NK-92 (cell line): ENCODE measurements around the gene SNX15.

ENCODE experiments used
- DNase-seq: peaks from one replicate; lab custom pipeline; 2025; ENCODE audit not compliant: unreplicated experiment; lab: John Stamatoyannopoulos, UW

The SNX15 gene

DNA sequence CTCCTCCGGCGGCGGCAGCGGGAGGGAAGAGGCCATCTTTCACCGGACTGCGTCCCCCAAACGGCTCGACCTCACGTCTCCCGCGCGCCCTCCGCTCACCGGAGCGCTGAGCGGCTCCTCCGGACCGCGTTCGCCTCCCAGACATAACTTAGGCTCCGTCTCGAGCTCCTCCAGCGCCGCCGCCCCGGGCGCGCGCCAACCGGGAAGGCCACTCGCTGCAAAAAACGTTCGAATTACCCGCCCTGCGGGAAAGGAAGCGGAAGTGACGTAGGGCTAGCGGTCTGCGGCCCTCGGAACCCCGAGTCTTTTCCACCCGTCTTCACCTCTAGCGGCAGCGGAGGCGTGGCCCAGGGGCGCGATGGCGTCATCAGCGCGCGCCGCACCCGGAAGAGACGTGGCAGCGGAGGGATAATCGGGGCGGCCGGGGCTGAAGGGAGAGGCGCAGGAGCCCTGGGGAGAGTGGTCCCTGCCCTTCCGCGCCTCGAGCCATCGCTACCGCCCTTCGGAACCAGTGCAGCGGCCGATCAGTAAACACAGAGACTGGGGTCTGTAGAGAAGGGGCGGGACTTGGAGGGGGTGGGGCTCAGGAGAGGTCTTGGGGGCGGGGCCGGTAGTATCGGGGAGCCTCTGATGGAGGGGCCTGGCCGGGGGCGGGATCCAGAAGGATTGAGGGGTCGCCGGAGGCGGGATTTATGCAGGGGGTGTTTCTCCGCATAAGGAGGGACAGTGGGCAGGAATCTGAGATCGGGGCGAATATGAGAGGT, 56.8 kb downstream of the SNX15 start, which contains the start of the genes CDCA5 and ZFPL1:
Gene CDCA5 (minus strand): TSS at position 207 of the 764 bp plus-strand sequence. CDS start 62 bp downstream, at position 145.
Gene ZFPL1 (plus strand): TSS at position 389 of the 764 bp plus-strand sequence. CDS start 477 bp downstream, outside the sequence.
- DNase-seq: peak; percentile 73

DNA sequence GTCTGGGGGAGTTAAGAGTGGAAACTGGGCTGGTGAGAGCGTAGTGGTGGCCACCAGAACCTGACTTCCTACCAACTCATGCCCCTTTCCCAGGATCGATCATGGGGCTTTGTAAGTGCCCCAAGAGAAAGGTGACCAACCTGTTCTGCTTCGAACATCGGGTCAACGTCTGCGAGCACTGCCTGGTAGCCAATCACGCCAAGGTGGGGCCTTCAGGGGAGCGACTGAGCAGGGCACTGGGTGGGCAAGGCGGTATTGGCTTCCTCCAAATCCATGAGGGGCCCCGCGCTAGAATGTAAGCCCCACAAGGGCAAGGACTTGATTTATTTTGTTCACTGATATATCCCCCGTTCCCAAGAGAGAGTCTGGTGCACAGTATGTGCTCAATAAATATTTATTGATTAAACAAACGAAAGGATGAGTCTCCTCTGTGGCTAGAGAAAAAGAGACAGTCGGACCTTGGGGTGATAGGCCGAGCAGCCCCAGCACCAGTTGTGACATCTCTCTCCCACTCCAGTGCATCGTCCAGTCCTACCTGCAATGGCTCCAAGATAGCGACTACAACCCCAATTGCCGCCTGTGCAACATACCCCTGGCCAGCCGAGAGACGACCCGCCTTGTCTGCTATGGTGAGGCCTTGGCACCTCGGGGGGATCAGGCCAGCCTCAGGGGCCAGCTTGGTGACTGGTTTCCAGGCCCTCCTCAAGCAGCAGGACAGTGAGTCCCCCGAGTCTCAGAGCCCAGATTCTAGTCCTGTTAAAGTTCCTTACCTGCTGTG, 57.5 kb downstream of the SNX15 start:
- DNase-seq: no peak

DNA sequence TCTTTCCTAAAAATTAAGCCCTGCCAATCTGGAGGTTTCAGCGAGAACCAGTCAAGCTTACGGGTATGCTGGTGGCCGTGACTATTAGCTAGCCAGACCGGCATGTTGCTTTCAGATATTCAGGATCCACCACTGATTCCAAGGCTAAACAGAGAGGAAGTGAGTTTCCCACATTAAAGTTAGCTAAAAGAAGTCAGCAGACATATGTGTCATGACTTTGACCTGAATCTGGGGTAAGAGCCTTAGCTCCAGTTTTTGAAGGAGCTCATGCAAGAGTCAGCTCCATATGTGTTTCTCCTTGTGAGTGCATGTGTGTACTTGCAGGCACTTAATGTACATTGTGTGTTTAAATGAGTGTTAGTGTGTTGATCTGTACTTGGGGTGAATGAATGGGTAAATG, 58.2 kb downstream of the SNX15 start:
- DNase-seq: no peak

DNA sequence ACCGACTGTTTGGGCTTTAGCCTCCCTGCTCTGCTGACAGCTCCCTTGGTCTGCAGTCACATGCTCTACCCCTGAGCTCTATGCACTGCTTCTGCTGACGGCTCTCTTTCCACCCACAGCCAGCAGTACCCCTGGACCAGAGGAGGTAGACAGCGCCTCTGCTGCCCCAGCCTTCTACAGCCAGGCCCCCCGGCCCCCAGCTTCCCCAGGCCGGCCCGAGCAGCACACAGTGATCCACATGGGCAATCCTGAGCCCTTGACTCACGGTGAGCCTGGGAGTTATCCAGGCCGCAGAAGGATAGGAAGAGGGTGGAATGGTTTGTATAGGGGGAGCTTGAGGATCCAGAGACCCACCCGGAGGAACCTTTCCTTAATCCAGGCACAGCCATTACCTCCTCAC, 59.6 kb downstream of the SNX15 start:
- DNase-seq: no peak

DNA sequence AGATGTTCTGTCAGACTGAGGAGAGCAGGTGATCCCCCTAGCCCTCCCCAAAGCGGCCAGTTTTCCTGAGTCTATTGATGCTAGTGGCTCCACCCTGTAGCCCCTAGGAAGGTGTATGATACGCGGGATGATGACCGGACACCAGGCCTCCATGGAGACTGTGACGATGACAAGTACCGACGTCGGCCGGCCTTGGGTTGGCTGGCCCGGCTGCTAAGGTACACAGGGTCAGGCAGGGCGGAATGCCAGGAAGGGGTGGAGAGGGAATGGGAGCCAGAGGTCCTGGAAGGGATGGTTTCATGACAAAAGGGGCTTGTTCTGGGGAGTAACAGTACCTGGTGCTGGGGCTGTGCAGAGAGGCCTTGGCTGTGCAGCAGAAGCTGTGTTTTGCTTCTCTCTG, 60.0 kb downstream of the SNX15 start:
- no peak for DNase-seq

DNA sequence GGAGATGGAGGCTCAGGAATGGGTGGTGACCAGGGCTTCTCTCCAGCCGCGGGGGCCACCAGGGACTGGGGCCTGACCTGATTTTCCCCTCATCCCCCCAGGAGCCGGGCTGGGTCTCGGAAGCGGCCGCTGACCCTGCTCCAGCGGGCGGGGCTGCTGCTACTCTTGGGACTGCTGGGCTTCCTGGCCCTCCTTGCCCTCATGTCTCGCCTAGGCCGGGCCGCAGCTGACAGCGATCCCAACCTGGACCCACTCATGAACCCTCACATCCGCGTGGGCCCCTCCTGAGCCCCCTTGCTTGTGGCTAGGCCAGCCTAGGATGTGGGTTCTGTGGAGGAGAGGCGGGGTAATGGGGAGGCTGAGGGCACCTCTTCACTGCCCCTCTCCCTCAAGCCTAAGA, 60.6 kb downstream of the SNX15 start:
- DNase-seq: no peak

DNA sequence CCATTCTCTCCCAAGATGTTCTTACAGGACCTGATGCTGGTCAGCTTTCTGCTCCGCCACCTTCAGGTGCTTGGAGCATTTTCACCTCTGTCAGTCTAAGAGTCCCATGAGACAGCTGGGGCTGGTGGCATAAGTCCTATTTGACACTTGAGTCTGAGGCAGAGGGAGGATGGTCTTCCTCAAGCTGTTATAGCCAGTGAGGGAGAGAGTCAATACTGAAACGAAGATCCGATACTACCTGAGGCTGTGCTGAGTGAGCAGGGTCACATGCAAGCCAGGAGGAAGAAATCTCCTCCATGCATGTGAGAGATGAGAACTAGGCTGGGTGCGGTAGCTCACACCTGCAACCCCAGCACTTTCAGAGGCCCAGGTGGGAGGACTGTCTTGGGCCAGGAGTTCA, 62.4 kb downstream of the SNX15 start:
- no peak for DNase-seq
